ENCODE measurements around the gene ARHGEF3.

The ARHGEF3 gene

DNA sequence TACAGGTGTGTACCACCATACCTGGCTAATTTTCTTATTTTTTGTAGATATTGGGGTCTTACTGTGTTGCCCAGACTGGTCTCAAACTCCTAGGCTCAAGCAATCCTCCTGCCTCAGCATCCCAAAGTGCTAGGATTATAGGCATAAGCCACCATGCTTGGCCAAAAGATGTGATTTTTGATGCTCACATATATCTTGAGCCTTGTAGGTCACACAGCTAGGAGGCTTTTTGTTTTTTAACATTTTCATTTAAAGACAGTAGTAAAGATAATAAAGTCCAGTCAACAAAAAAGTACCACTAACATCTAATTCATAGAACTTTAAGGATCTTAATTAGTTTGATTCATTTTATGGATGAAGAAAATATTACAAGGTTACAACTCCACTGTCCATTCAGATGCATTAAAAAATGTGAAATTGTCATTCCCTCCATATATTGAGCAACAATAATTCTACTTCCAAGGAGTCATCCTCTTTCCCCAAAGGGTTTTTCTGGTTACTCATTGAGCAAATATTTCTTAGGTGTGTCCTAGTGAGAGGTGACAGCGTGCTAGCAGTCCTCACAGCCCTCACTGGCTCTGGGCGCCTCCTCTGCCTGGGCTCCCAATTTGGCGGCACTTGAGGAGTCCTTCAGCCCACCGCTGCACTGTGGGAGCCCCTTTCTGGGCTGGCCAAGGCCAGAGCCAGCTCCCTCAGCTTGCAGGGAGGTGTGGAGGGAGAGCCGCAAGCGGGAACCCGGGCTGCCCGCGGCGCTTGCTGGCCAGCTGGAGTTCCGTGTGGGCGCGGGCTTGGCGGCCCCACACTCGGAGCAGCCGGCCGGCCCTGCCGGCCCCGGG, 110.4 kb downstream of the ARHGEF3 start:
- H3K36me3 ChIP-seq (ENCODE audit: insufficient read depth, low read length): no peaks in the 10 kb centered on the region
- no peak overlapping the region for H3K9ac ChIP-seq (ENCODE audit: low read length)
- H3K79me2 ChIP-seq (ENCODE audit: insufficient read depth, low read length): no peaks in the 10 kb centered on the region
- no peaks in the 10 kb centered on the region for H4K20me1 ChIP-seq (ENCODE audit: insufficient read depth, low read length)
- H3K4me1 ChIP-seq (ENCODE audit: insufficient read depth, low read length, severe bottlenecking): no peaks in the 10 kb centered on the region
- no peaks in the 10 kb centered on the region for H3K27me3 ChIP-seq (ENCODE audit: insufficient read depth, low read length)
- H2AFZ ChIP-seq (ENCODE audit: low read length): no peak overlapping the region
- no peak overlapping the region for H3K27ac ChIP-seq (ENCODE audit: low read depth, low read length, poor library complexity, severe bottlenecking)
- no peaks in the 10 kb centered on the region for H3K9me3 ChIP-seq (ENCODE audit: low read length)
- H3F3A ChIP-seq (ENCODE audit: insufficient read depth, low read length): 0 out of 2 replicates have a peak, but pooled peaks cover 5% of the 10 kb centered on the region
- no peak overlapping the region for H3K4me2 ChIP-seq (ENCODE audit: low read length)
- no peak overlapping the region for H3K4me3 ChIP-seq (ENCODE audit: low read depth, low read length, poor library complexity, severe bottlenecking)
- H3K9me2 ChIP-seq (ENCODE audit: low read depth, low read length): no peaks in the 10 kb centered on the region
- no peak for TF ChIP-seq CTCF (IDR thresholded peaks at IDR 0.05; ENCODE audit: low read length)
- no peak for TF ChIP-seq EZH2 (IDR thresholded peaks at IDR 0.05; ENCODE audit: borderline replicate concordance, low read length)

- TF ChIP-seq CTCF (IDR thresholded peaks at IDR 0.05; ENCODE audit: low read length) (no peak), EZH2 (IDR thresholded peaks at IDR 0.05; ENCODE audit: borderline replicate concordance, low read length) (no peak)
- H3K27ac ChIP-seq (ENCODE audit: low read depth, low read length, poor library complexity, severe bottlenecking): no peak overlapping the region
Measured at GRCh38 chr3:56689303-56689702, 112.4 kb downstream of the ARHGEF3 start.

GRCh38 chr3:56688191-56688590, 113.6 kb downstream of the ARHGEF3 start:
- peaks cover 8% of the 10 kb centered on the region for H3K9me3 ChIP-seq (ENCODE audit: low read length)
- TF ChIP-seq EZH2 (IDR thresholded peaks at IDR 0.05; ENCODE audit: borderline replicate concordance, low read length) (no peak), CTCF (IDR thresholded peaks at IDR 0.05; ENCODE audit: low read length) (no peak)

More at GRCh38 chr3:56689303-56689702, 112.4 kb downstream of the ARHGEF3 start:
- H3K9ac ChIP-seq (ENCODE audit: low read length): no peak overlapping the region
- H2AFZ ChIP-seq (ENCODE audit: low read length): no peak overlapping the region
- no peak overlapping the region for H3K4me3 ChIP-seq (ENCODE audit: low read depth, low read length, poor library complexity, severe bottlenecking)
- no peaks in the 10 kb centered on the region for H3K4me1 ChIP-seq (ENCODE audit: insufficient read depth, low read length, severe bottlenecking)
- H4K20me1 ChIP-seq (ENCODE audit: insufficient read depth, low read length): no peaks in the 10 kb centered on the region
- H3K4me2 ChIP-seq (ENCODE audit: low read length): no peak overlapping the region
- H3F3A ChIP-seq (ENCODE audit: insufficient read depth, low read length): no peaks in the 10 kb centered on the region
- H3K27me3 ChIP-seq (ENCODE audit: insufficient read depth, low read length): no peaks in the 10 kb centered on the region
- no peaks in the 10 kb centered on the region for H3K79me2 ChIP-seq (ENCODE audit: insufficient read depth, low read length)
- H3K9me3 ChIP-seq (ENCODE audit: low read length): no peaks in the 10 kb centered on the region; the same call in 1 of the 2 replicates
- no peaks in the 10 kb centered on the region; the same call in 1 of the 2 replicates for H3K36me3 ChIP-seq (ENCODE audit: insufficient read depth, low read length)
- no peaks in the 10 kb centered on the region for H3K9me2 ChIP-seq (ENCODE audit: low read depth, low read length)

More at GRCh38 chr3:56688191-56688590, 113.6 kb downstream of the ARHGEF3 start:
- Histone ChIP-seq H3K27ac (ENCODE audit: low read depth, low read length, poor library complexity, severe bottlenecking) (no peak overlapping the region), H2AFZ (ENCODE audit: low read length) (no peak overlapping the region), H3K36me3 (ENCODE audit: insufficient read depth, low read length) (peaks cover 7% of the 10 kb centered on the region; the same call in 1 of the 2 replicates), H4K20me1 (ENCODE audit: insufficient read depth, low read length) (no peaks in the 10 kb centered on the region), H3K4me2 (ENCODE audit: low read length) (no peak overlapping the region), H3K4me1 (ENCODE audit: insufficient read depth, low read length, severe bottlenecking) (peaks cover 4% of the 10 kb centered on the region), H3K79me2 (ENCODE audit: insufficient read depth, low read length) (no peaks in the 10 kb centered on the region), H3F3A (ENCODE audit: insufficient read depth, low read length) (no peaks in the 10 kb centered on the region), H3K9me2 (ENCODE audit: low read depth, low read length) (no peaks in the 10 kb centered on the region), H3K9ac (ENCODE audit: low read length) (no peak overlapping the region), H3K27me3 (ENCODE audit: insufficient read depth, low read length) (no peaks in the 10 kb centered on the region), H3K4me3 (ENCODE audit: low read depth, low read length, poor library complexity, severe bottlenecking) (no peak overlapping the region)
